Activated T-helper 17 cell treated with anti-CD3 and anti-CD28 coated beads, Interleukin-2, amount 50 U/mL, for 72 hours (primary cell): ENCODE data around the gene TAGLN. TPM values are rescaled to one million over a fixed set of nuclear protein-coding genes. Genes with fewer than 3 reads are reported as not detected.

ENCODE experiments used
- ATAC-seq: fragments of 150-1000 bp; cut with Tn5 transposase; replicated peaks from 2 replicates; pipeline ENCODE4 v1.10.0; 2021; ENCODE audit warnings: mild to moderate bottlenecking, moderate library complexity
- H3K27ac Mint-ChIP-seq: one replicate; pipeline ENCODE4 v1.8.0; 2022; ENCODE audit warnings: mixed read lengths
- H3K27me3 Mint-ChIP-seq: one replicate; pipeline ENCODE4 v1.8.0; 2022; ENCODE audit warnings: mixed read lengths
- H3K36me3 Mint-ChIP-seq: one replicate; pipeline ENCODE4 v1.8.0; 2022; ENCODE audit warnings: low read depth, mild to moderate bottlenecking, mixed read lengths
- H3K4me1 Mint-ChIP-seq: one replicate; pipeline ENCODE4 v1.8.0; 2022; ENCODE audit warnings: mixed read lengths
- H3K4me3 Mint-ChIP-seq: one replicate; pipeline ENCODE4 v1.8.0; 2022; ENCODE audit warnings: mild to moderate bottlenecking, mixed read lengths
- H3K9me3 Mint-ChIP-seq: one replicate; pipeline ENCODE4 v1.8.0; 2022; ENCODE audit warnings: mixed read lengths
- total RNA-seq, 2 donors: library from RNA; stranded (reverse); gene quantifications; one replicate each; pipeline ENCODE4 v1.2.3, GENCODE V29; 2022

TAGLN gene
- total RNA-seq, 2 donors from 2014 or later, result 5.1 to 9.6 TPM

- Mint-ChIP-seq H3K9me3 (no peaks in the 10 kb centered on the region), H3K36me3 (peaks cover 7% of the 10 kb centered on the region), H3K4me1 (no peaks in the 10 kb centered on the region), H3K4me3 (no peak overlapping the region), H3K27ac (no peak overlapping the region), H3K27me3 (no peaks in the 10 kb centered on the region)
- no peak for ATAC-seq
These were observed 12.2 kb upstream of the TAGLN start for GRCh38 chr11:117187007-117187406.

GRCh38 chr11:117187428-117187798 lies 11.8 kb upstream of the TAGLN start:
- H3K27ac Mint-ChIP-seq, result no peak overlapping the region

GRCh38 chr11:117187799-117188481 lies 11.2 kb upstream of the TAGLN start:
- Mint-ChIP-seq H3K4me1 (peaks cover 1% of the 10 kb centered on the region), H3K4me3 (no peak overlapping the region), H3K36me3 (peaks cover 13% of the 10 kb centered on the region), H3K27ac (no peak overlapping the region), H3K9me3 (no peaks in the 10 kb centered on the region), H3K27me3 (no peaks in the 10 kb centered on the region)
- ATAC-seq, result no peak

More at GRCh38 chr11:117187428-117187798, 11.8 kb upstream of the TAGLN start:
- H3K9me3 Mint-ChIP-seq, result no peaks in the 10 kb centered on the region
- ATAC-seq, result no peak
- H3K4me1 Mint-ChIP-seq, result no peaks in the 10 kb centered on the region
- H3K36me3 Mint-ChIP-seq, result peaks cover 11% of the 10 kb centered on the region
- H3K27me3 Mint-ChIP-seq, result no peaks in the 10 kb centered on the region
- no peak overlapping the region for H3K4me3 Mint-ChIP-seq

GRCh38 chr11:117188620-117189081 lies 10.5 kb upstream of the TAGLN start:
- H3K4me1 Mint-ChIP-seq, result peaks cover 5% of the 10 kb centered on the region
- H3K4me3 Mint-ChIP-seq, result no peak overlapping the region
- no peak for ATAC-seq
- no peak overlapping the region for H3K27ac Mint-ChIP-seq
- no peaks in the 10 kb centered on the region for H3K9me3 Mint-ChIP-seq
- no peaks in the 10 kb centered on the region for H3K27me3 Mint-ChIP-seq
- H3K36me3 Mint-ChIP-seq, result peaks cover 16% of the 10 kb centered on the region

GRCh38 chr11:117189191-117189940 lies 9.8 kb upstream of the TAGLN start:
- Mint-ChIP-seq H3K4me1 (peaks cover 5% of the 10 kb centered on the region), H3K27ac (no peak overlapping the region), H3K9me3 (no peaks in the 10 kb centered on the region), H3K4me3 (no peak overlapping the region), H3K36me3 (peaks cover 13% of the 10 kb centered on the region), H3K27me3 (no peaks in the 10 kb centered on the region)
- no peak for ATAC-seq

GRCh38 chr11:117189941-117190544 lies 9.1 kb upstream of the TAGLN start:
- Mint-ChIP-seq H3K27ac (no peak overlapping the region), H3K27me3 (no peaks in the 10 kb centered on the region), H3K4me3 (no peak overlapping the region), H3K4me1 (peaks cover 5% of the 10 kb centered on the region), H3K9me3 (no peaks in the 10 kb centered on the region), H3K36me3 (peaks cover 13% of the 10 kb centered on the region)
- no peak for ATAC-seq

GRCh38 chr11:117191680-117192400 lies 7.3 kb upstream of the TAGLN start:
- no peak overlapping the region for H3K27ac Mint-ChIP-seq
- H3K9me3 Mint-ChIP-seq, result no peaks in the 10 kb centered on the region
- no peak for ATAC-seq

GRCh38 chr11:117192401-117192875 lies 6.7 kb upstream of the TAGLN start:
- Mint-ChIP-seq H3K4me1 (peaks cover 5% of the 10 kb centered on the region), H3K9me3 (no peaks in the 10 kb centered on the region), H3K27ac (no peak overlapping the region), H3K27me3 (no peaks in the 10 kb centered on the region), H3K36me3 (peaks cover 13% of the 10 kb centered on the region), H3K4me3 (no peak overlapping the region)
- ATAC-seq, result no peak

More at GRCh38 chr11:117191680-117192400, 7.3 kb upstream of the TAGLN start:
- peaks cover 5% of the 10 kb centered on the region for H3K4me1 Mint-ChIP-seq
- peaks cover 13% of the 10 kb centered on the region for H3K36me3 Mint-ChIP-seq
- H3K27me3 Mint-ChIP-seq, result no peaks in the 10 kb centered on the region
- H3K4me3 Mint-ChIP-seq, result no peak overlapping the region

- ATAC-seq, result no peak
- H3K9me3 Mint-ChIP-seq, result no peaks in the 10 kb centered on the region
- H3K4me3 Mint-ChIP-seq, result no peak overlapping the region
- peaks cover 5% of the 10 kb centered on the region for H3K4me1 Mint-ChIP-seq
- H3K27me3 Mint-ChIP-seq, result no peaks in the 10 kb centered on the region
- H3K27ac Mint-ChIP-seq, result peak overlapping the region; percentile 61
- H3K36me3 Mint-ChIP-seq, result peaks cover 13% of the 10 kb centered on the region
These were observed 5.8 kb upstream of the TAGLN start for GRCh38 chr11:117193130-117194020.

- Mint-ChIP-seq H3K27ac (no peak overlapping the region), H3K4me3 (no peak overlapping the region), H3K36me3 (peaks cover 13% of the 10 kb centered on the region), H3K4me1 (peaks cover 5% of the 10 kb centered on the region), H3K27me3 (no peaks in the 10 kb centered on the region), H3K9me3 (no peaks in the 10 kb centered on the region)
- no peak for ATAC-seq
These were observed 4.9 kb upstream of the TAGLN start for GRCh38 chr11:117194267-117194666.

GRCh38 chr11:117195258-117195657 lies 3.9 kb upstream of the TAGLN start:
- no peaks in the 10 kb centered on the region for H3K9me3 Mint-ChIP-seq
- peaks cover 5% of the 10 kb centered on the region for H3K4me1 Mint-ChIP-seq
- H3K27me3 Mint-ChIP-seq, result no peaks in the 10 kb centered on the region
- H3K4me3 Mint-ChIP-seq, result no peak overlapping the region
- H3K27ac Mint-ChIP-seq, result no peak overlapping the region
- peaks cover 13% of the 10 kb centered on the region for H3K36me3 Mint-ChIP-seq
- no peak for ATAC-seq

- no peak overlapping the region for H3K27ac Mint-ChIP-seq
These were observed 3.4 kb upstream of the TAGLN start for GRCh38 chr11:117195761-117196160.

GRCh38 chr11:117197006-117197405 lies 2.2 kb upstream of the TAGLN start:
- Mint-ChIP-seq H3K27ac (no peak overlapping the region), H3K4me3 (no peak overlapping the region), H3K36me3 (peaks cover 11% of the 10 kb centered on the region), H3K9me3 (no peaks in the 10 kb centered on the region), H3K4me1 (peaks cover 5% of the 10 kb centered on the region), H3K27me3 (no peaks in the 10 kb centered on the region)
- no peak for ATAC-seq

More at GRCh38 chr11:117195761-117196160, 3.4 kb upstream of the TAGLN start:
- Mint-ChIP-seq H3K36me3 (peaks cover 13% of the 10 kb centered on the region), H3K27me3 (no peaks in the 10 kb centered on the region), H3K9me3 (no peaks in the 10 kb centered on the region), H3K4me1 (peaks cover 5% of the 10 kb centered on the region), H3K4me3 (no peak overlapping the region)
- peak; percentile 3 for ATAC-seq
